ENCODE data around the gene DCPS.

Gene DCPS

DNA sequence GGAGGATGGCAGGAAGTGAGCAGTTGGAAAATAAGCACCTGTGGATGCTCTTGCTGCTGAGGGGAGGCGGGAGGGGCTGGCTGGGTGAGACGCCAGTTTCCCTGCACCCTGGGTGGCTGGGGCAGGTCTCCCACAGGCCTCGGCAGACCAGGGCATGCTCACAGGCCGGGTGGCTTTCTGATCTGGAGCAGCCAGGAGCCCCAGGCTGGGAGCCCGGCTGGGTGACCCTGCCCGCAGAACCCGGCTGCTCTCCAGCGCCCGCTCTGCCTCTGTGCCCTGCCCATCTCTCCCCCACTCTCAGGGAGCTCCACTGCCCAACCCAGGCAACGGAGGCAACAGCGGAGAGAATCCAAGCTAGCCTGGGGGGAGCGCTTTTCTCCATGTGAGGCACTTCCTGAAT is 24.6 kb downstream of the DCPS start:
- no peak for DNase-seq (ENCODE audit: low spot score)

DNA sequence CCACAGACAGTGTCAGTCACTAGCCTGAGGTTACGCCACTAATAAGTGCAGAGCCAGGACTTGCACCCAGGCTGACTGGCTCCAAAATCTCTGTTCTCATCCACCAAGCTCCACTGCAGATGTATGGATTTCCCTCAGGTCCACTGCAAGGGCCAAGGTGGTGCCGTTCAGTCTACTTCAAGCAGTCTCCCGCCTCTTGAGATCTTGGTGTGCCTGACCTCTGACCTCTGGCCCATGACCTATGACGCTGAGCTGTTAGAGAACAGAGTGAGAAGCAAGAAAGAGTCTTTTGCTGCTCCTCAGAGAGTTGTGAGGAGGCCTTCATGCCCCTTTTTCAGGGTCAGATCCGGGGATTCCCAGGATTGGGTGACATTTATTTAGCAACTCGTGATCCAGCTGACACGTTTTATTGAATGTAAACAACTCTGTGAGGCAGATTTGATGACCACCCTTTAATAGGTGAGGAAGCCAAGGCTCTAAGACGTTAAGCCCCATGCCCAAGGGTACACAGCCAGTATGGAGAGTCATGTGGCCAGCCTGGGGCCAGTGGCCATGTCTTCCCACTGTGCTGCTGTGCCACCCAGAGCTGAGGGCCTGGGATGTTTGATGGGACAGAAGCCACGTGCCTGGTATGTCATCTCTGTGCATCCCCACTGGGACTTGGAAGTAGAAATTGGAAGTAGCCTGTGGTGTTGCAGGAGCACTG is 25.2 kb downstream of the DCPS start:
- no peak for DNase-seq (ENCODE audit: low spot score)

DNA sequence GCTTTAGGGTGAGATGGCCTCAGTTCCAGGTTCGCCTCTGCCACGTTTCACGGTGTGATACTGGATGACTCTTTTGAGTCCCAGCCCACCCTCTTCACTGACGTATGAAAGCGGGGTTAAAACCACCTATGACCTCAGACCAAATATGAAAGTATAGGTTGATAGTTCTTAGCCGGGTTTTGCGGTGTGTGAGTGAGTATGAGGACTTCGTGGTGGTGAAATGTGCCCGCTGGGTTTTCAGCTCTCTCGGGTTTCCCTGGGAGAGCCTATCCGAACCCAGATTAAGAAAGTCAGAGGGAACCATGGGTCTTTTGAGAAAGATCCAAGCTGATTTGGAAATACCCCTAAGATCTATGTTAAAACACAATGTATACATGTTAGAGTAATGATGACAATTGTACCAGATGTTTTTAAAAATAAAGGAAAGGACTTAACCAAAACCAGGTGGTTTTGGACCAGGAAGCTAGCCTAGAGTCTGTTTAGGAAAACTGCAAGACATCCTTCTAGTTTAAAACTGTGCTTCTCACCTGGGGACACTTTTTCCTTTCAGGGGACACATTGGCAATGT is 25.9 kb downstream of the DCPS start:
- DNase-seq (ENCODE audit: low spot score) = no peak

GRCh38 chr11:126331286-126331685 is 27.4 kb downstream of the DCPS start:
- DNase-seq (ENCODE audit: low spot score) = no peak

DNA sequence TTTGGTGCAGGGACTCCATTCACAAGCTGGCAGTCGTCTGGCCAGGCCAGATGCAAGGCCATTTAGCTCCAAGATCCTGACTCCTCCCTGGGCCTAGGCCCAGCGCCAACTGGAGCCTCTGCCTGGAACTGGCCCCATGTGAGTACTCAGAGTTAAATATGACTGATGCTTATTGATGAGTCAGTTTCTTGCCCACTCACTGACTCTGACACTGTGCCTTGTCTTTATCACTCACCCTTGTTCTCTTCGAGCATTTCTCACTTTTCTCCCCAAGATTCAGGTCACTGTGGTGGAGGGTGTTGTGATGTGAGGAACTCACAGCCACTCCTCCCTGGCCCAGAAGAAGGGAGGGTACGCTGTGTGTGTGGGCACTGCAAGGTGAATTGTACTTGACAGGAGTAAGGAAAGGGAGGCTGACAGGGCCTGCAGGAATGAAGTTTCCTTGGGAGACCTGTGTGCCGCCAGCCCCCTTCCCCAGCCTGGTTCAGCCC is 28.4 kb downstream of the DCPS start:
- no peak for DNase-seq (ENCODE audit: low spot score)

GRCh38 chr11:126333142-126333541 is 29.3 kb downstream of the DCPS start:
- no peak for DNase-seq (ENCODE audit: low spot score)

DNA sequence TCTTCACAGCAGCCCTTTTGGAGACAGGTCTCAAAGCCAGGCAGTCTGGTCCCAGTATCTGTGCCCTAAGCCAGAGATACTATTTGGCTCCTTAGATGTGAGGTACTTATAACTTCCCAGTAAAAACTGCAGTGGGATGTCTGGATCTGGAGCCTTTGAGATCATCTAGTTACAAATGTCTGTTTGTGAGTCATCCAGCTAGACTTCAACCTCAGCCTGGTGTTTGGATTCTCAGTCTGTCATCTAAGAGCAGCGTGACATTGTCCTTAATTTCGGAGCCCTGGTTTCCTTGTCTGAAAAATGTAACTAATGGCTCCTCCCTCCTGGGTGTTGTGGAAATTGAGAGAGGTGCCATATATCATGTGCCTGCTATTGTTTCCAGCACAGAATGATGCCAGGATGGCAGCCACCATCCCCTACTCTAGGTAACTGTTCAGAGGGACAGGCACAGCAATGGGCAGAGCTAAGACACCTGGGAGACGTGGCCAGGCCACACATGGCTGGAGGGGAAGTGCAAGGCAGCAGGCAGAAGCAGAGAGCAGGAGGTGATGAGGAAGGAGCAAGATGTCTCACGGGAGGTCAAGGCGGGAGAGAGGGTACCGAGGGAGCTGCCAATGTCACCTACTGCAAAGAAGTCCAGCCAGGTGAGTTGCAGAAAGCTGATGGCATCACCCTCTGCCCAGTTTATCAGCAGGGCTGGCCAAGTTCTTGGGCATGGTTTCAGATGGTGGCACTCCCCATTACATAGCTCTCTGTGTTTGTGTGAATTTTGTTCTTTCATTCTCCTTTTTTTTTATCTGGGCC is 31.0 kb downstream of the DCPS start:
- no peak for DNase-seq (ENCODE audit: low spot score)

GRCh38 chr11:126335463-126335760 is 31.6 kb downstream of the DCPS start:
- no peak for DNase-seq (ENCODE audit: low spot score)

DNA sequence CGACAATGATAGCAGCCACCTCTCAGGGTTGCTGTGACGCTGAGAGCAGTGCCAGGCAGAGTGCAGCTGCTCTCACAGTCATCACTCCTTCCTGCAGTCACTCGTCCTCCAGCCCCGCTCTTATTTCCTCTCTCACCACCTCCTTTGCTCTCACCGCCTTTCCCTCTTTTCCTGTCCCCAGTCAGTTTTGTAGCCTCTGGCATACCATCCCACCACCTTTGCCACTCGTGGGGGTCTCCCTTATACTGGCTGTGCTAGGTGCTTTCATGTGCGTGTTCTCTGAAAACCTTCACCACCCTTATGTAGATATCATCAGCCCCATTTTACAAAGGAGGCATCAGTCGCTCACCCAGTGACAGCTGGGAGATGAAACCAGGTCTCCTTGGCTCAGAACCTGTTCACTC is 32.3 kb downstream of the DCPS start:
- no peak for DNase-seq (ENCODE audit: low spot score)

- DNase-seq (ENCODE audit: low spot score) = no peak
These were observed 32.8 kb downstream of the DCPS start for GRCh38 chr11:126336671-126337101.

GRCh38 chr11:126337126-126337473 is 33.2 kb downstream of the DCPS start:
- DNase-seq (ENCODE audit: low spot score) = no peak

DNA sequence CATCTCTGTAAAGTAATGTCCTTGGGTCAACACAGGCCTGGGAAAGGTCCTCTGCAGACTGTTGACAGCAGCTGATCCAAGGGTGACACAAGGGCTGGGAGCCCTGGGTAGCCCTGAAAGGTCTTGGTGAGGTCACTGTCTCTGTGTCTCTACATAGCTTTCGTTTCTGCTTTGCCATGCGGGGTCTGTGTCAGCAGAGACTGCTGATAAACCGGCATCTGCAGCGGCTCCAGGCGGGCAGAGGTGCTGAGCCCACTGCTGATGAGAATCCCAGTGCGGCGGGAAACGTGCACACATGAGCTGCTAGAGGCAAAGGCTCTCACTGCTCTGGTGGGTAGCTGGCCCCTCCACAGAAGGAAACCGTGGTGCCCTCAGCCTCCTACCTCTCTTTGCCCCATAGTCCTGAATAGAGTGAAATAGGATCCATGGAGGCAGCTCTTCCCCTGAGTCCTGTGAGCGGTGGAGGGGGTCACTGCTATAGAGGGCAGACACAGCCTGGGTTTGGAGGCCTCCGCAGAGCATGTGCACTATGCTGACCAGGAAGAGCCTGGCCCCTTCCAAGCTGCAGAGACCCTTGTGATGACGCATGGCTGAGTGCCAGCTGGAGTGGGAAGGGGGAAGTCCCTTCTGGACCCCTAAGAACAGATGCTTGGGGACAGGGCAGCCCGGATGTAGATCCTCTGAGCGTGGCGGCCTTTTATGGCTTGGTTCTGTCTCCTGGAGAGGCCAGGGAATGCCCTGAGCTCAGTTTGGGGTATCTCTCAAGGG is 33.8 kb downstream of the DCPS start:
- no peak for DNase-seq (ENCODE audit: low spot score)

- DNase-seq (ENCODE audit: low spot score) = no peak
These were observed 34.6 kb downstream of the DCPS start for GRCh38 chr11:126338346-126339055.

DNA sequence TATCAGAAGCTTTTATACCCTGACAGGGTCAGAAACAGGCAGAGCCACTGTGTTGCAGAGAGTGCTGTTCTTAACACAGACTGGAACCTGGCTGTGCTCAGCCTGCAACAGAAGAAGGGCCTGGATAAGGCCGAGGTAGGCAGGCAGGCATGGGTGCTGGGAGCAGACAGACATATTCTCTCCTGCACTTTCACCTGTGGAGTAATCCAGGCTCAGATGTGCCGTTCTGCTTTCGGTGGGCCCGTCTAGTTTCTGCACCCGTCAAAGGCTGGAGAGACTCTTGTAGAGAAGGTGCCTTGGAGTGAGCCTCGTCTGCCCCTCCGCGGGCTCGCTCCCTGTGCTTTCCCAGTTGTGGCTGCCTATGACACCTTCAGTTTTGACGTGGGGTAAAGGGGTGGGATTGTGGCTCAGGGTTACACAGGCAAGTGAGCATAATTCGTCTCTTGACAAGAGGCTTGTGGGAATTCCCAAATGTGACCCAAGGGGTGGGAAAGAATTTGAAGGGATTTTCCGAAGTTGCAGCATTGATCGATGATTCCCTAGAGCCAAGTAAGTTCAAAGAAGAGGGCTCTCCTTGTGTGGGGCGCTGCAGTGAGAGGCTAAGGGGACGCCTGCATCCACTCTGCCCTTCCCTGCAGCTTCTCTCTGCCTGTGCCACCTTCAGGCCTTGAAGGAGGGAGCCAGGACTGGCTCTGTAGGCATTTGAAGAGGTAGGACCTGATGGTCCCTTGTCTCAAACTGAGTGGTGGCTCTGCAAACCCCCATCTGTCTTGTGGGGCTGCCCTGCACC is 35.4 kb downstream of the DCPS start:
- no peak for DNase-seq (ENCODE audit: low spot score)

- no peak for DNase-seq (ENCODE audit: low spot score)
These were observed 36.1 kb downstream of the DCPS start for GRCh38 chr11:126339863-126340434.

GRCh38 chr11:126340960-126341606 is 37.2 kb downstream of the DCPS start:
- no peak for DNase-seq (ENCODE audit: low spot score)

DNA sequence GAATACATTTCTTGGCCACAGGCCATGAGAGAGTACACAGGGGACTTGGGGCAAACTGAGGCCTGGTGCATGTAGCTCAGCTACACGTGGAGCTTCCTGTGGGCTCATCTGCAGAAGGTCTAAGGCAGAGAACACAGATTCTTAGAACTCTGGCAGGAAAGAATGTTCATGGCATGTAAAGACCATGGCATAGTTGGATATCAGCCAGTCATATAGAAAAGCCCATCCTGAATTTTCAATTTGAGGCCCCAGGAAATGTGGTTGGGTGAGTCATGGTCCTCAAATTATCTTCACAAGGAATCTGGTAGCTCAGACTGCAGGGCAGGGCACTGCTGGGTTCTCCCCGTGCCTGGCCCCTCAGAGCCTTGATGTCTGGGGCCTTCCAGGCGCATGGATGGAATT is 37.9 kb downstream of the DCPS start:
- no peak for DNase-seq (ENCODE audit: low spot score)

- DNase-seq (ENCODE audit: low spot score) = no peak
These were observed 39.2 kb downstream of the DCPS start for GRCh38 chr11:126343051-126343450.

- no peak for DNase-seq (ENCODE audit: low spot score)
These were observed 40.6 kb downstream of the DCPS start for GRCh38 chr11:126344141-126345080.
